UCSD-AML1 (cell line): ENCODE results near the gene SMARCC2.
A peak's percentile ranks its signal among the peaks of the same experiment; 100 is the strongest.
"Not testable (repeated sequence)": the region's sequence is repeated elsewhere in the genome, so short reads cannot be mapped to it uniquely, and the experiment has no call there.

Experiments used
- DNase-seq: peaks from one replicate; lab custom pipeline; 2025; ENCODE audit not compliant: unreplicated experiment; lab: John Stamatoyannopoulos, UW

SMARCC2 gene

GRCh38 chr12:56165369-56165768 is 23.9 kb downstream of the SMARCC2 start:
- DNase-seq: no peak

GRCh38 chr12:56164345-56164729 is 24.9 kb downstream of the SMARCC2 start:
- no peak for DNase-seq

- no peak for DNase-seq
Observed at GRCh38 chr12:56163533-56164344, 25.5 kb downstream of the SMARCC2 start.

GRCh38 chr12:56162468-56163290 is 26.6 kb downstream of the SMARCC2 start:
- no peak for DNase-seq

- DNase-seq: no peak
Observed at GRCh38 chr12:56161690-56162351, 27.5 kb downstream of the SMARCC2 start.

- no peak for DNase-seq
Observed at GRCh38 chr12:56160894-56161689, 28.2 kb downstream of the SMARCC2 start.

GRCh38 chr12:56160193-56160763 is 29.0 kb downstream of the SMARCC2 start:
- DNase-seq: no peak

GRCh38 chr12:56159482-56160192 is 29.6 kb downstream of the SMARCC2 start:
- no peak for DNase-seq

- peak; percentile 55 for DNase-seq
Observed at GRCh38 chr12:56158926-56159461, 30.3 kb downstream of the SMARCC2 start.

- peak; percentile 86 for DNase-seq
Observed at GRCh38 chr12:56158029-56158925, 31.0 kb downstream of the SMARCC2 start, which contains the start of gene MYL6. Gene MYL6, plus strand, starts transcription at chr12:56158359. Its CDS starts 43 bp downstream, at chr12:56158402.

GRCh38 chr12:56157201-56158028 is 31.9 kb downstream of the SMARCC2 start:
- peak; percentile 74 for DNase-seq

- DNase-seq: not testable (repeated sequence)
Observed at GRCh38 chr12:56156464-56157200, 32.7 kb downstream of the SMARCC2 start.

- DNase-seq: no peak
Observed at GRCh38 chr12:56155256-56155845, 33.9 kb downstream of the SMARCC2 start.

- no peak for DNase-seq
Observed at GRCh38 chr12:56154818-56155217, 34.5 kb downstream of the SMARCC2 start.

- no peak for DNase-seq
Observed at GRCh38 chr12:56154246-56154771, 35.0 kb downstream of the SMARCC2 start.

- DNase-seq: no peak
Observed at GRCh38 chr12:56153678-56154065, 35.6 kb downstream of the SMARCC2 start.
